CD1c-positive myeloid dendritic cell (primary cell): ENCODE measurements around the gene AADACL3.
"Not testable (repeated sequence)": the region's sequence is repeated elsewhere in the genome, so short reads cannot be mapped to it uniquely, and the experiment has no call there.

Source experiments
- DNase-seq: peaks from one replicate; pipeline ENCODE4 v3.0.0-alpha.2; 2016; ENCODE audit errors: extremely low spot score

AADACL3 gene

GRCh38 chr1:12714710-12715475, 1.0 kb upstream of the AADACL3 start:
- DNase-seq: no peak

GRCh38 chr1:12717301-12717838, 1.5 kb downstream of the AADACL3 start:
- DNase-seq: no peak

- no peak for DNase-seq
Measured at GRCh38 chr1:12722626-12723025, 6.7 kb downstream of the AADACL3 start.

DNA sequence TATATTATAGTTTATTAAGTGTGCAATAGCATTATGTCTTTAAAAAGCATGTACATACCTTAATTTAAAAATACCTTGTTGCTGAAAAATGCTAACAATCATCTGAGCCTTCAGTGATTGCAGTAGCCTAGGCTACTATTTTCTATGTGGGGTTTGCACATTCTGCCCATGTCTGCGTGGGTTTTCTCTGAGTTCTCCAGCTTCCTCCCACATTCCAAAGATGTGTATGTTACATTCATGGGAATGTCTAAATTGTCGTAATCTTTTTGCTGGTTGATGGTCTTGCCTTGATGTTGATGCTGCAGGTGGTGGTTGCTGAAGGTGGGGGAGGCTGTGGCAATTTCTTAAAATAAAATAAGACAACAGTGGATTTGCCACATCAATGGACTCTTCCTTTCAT, 12.5 kb downstream of the AADACL3 start:
- DNase-seq: no peak

DNA sequence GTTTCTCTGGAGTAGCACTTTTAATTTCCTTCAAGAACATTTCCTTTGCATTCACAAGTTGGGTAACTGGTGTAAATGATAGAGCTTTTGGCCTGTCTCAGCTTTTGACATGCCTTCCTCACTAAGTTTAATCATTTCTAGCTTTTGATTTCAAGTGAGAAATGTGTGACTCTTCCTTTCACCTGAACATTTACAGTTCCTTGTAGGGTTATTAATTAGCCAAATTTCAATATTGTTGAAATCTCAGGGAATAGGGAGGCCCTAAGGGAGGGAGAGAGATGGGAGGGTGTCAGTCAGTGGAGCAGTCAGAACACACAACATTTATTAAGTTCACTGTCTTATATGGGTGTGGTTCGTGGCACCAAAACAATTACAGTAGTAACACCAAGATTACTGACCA, 14.2 kb downstream of the AADACL3 start:
- no peak for DNase-seq

DNA sequence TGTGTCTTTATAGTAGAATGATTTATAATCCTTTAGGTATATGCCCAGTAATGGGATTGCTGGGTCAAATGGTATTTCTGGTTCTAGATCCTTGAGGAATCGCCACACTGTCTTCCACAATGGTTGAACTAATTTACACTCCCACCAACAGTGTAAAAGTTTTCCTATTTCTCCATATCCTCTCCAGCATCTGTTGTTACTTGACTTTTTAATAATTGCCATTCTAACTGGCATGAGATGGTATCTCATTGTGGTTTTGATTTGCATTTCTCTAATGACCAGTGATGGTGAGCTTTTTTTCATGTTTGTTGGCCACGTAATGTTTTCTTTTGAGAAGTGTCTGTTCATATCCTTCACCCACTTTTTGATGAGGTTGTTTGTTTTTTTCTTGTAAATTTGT, 15.2 kb downstream of the AADACL3 start:
- not testable (repeated sequence) for DNase-seq

GRCh38 chr1:12734651-12735050, 18.7 kb downstream of the AADACL3 start:
- no peak for DNase-seq

DNA sequence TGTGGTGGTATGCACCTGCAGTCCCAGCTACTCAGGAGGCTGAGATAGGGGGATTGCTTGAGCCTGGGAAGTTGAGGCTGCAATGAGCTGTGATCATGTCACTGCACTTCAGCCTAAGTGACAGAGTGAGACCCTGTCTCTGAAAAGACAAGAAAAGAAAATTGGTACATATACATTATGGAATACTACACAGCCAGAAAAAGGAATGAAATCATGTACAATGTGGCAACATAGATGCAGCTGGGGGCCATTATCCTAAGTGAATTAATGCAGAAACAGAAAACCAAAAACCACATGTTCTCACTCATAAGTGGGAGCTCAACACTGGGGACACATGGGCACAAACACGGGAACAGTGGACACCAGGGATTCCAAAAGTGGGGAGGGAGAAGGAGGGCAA, 23.0 kb downstream of the AADACL3 start:
- no peak for DNase-seq

- DNase-seq: no peak
Measured at GRCh38 chr1:12739613-12740012, 23.7 kb downstream of the AADACL3 start.

DNA sequence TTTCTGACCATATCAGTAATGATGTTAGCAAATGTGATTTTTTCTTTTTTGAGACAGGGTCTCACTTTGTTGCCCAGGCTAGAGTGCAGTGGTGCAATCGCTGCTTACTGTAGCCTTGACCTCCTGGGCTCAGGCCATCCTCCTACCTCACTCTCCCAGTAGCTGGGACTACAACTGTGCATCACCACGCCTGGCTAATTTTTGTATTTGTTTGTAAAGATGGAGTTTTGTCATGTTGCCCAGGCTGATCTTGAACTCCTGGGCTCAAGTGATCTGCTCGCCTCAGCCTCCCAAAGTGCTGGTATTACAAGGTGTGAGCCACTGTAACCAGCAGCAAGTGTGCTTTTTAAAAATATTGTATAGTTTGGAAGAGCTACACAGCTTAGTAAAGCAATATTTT, 26.0 kb downstream of the AADACL3 start:
- no peak for DNase-seq

DNA sequence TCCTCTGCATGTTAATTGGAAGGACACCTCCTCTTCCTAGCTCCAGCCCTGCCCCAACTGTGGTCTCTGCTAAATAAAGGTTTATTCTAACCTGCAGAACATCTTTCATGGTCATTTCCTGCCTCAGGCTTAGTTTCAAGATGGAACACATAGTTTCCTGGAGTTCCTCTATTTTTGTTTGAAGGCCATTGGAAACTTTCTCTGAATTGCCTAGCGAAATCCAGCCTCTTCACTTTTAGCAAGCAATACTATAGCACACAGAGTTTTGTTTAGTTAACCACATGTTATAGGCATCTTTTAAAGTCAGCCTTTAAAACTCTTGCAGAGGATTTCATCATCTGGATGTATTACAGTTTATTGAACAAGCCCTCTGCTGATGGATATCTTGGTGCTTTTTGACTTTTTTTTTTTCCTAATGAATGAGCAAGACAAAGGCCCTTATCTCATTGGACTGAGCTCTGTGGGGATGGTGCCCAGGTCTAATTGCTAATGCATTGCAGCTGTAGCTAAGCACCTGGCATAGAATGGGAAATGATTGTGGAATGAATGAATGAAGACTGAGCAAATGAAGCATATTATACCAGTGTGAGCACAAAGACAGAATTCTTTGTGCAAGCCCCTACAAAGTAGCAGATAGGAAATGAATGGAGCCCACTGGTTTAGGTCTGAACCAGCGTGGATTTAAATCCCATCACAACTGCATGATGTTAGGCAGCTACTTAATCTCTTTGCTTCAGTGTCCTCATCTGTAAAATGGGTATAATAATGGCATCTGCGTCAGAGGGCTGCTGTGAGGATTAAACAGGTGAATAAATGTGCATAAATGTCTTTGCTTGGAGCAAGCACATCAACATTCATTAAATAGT, 29.4 kb downstream of the AADACL3 start:
- DNase-seq: no peak

- no peak for DNase-seq
Measured at GRCh38 chr1:12745992-12746323, 30.0 kb downstream of the AADACL3 start, which contains the start of gene CFAP107. Gene CFAP107, plus strand, starts transcription at chr1:12746200. Its CDS starts 231 bp downstream, at chr1:12746431.

DNA sequence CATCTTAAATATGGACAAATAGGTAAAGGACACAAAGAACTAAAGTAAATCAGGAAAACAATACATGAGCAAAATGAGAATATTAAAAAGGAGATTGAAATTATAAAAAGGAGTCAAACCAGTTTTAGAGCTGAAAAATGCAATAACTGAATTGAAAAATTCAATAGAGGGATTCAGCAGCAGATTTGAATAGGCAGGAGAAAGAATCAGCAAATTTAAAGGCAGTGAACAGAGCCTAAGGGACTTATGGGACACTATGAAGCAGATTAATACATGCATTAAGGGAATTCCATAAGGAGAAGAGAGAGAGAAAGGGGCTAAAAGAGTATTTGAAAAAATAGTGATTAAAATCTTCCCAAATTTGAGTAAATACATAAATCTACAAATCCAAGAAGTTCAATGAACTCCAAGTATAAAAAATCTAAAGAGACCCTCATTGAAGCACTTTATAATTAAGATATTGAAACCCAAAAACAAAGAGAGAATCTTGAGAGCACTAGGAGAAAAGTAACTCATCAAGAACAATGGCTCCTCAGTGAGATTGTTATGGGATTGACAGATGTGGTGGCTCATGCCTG, 33.0 kb downstream of the AADACL3 start:
- no peak for DNase-seq

GRCh38 chr1:12754738-12755137, 38.8 kb downstream of the AADACL3 start:
- DNase-seq: no peak

DNA sequence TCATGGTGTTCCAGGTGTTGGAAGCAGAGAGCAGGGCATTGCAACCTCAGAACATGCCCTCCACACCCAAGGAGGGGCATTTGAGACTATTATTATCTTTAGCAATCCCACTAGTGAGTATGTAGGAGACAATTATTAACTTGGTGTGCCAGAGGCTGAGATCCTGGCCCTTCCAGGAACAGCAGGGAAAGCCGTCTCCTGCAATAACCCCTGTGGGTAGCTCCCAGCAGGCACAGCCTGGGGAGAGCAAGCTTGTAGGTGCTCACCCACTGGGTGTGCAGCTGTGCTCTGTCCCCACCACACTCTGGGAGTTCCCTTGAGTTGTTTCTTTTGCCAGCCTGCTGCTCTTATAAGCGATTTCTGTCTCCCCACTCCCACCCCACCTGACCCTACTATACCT, 40.4 kb downstream of the AADACL3 start:
- DNase-seq: no peak

DNA sequence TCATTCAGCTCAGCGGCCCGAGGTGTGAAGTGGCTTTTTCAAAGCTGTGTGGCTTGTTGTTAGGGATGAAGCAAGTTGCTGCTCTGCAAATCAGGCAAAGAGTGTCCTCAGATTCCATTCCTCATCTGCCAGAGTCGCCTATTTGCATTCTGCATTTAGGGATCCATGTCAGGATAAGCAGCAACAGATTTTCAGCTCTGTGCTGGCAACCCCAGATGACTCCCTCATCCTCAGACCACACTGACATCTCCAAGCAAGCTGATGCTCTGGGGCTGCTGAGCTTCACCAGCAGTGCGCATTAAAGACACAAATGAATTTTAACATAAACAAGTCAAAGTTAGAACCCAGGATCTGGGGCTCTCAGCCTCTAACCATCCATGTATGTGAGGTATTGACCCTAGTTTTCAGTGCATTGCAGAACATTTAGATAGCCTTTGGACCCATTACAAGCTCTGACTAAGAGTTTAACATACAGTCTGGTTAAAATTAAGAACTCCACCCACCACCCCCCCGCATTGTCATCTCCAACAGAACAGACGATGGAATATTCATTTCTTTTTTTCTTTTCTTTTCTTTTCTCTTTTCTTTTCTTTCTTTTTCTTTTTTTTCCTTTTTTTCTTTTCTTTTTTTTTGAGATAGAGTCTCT, 41.0 kb downstream of the AADACL3 start:
- DNase-seq: no peak

DNA sequence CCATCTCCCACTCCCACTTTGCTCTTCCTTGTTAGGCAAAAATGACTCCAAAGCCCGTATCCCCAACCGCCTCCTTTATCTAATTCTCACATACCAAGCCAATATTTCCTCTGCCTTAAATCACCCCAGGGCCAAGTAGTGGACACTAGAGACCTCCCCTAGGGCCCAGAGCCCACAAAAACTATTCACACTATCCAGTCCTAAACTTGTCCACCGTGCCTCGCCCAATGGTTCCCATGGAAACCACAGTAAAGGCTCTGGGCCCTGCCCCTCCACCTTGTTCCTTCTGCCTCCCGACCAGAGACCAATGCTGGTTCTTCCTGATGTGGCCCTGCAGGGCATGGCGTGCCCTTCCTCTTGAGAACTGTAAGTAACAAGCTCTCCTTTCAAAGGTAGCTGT, 41.9 kb downstream of the AADACL3 start:
- no peak for DNase-seq

DNA sequence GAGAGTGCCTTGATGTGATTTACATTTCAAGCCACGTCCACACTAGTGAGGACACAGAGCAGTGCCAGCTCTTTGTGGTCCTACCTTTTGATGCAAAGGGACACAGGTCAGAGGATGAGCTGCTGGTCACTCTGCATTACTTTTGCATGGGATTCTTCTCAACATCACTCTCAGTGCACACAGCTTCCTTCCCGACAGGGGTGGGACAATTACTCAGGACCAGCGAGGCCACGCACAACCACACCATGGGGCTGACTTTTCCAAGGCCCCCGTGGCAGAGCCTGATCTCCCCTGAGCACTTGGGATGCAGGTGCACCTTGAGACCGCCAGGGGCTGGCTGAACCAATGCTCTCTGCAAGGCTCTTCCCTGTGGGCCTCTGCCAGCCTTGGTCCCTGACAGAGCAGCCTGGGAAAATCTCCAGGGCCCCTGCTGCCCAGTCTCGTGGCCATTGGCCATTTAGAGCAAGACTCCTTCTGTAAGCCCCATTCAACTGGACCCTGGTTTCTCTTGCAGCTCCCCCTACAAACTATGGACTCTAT, 44.4 kb downstream of the AADACL3 start:
- DNase-seq: no peak

DNA sequence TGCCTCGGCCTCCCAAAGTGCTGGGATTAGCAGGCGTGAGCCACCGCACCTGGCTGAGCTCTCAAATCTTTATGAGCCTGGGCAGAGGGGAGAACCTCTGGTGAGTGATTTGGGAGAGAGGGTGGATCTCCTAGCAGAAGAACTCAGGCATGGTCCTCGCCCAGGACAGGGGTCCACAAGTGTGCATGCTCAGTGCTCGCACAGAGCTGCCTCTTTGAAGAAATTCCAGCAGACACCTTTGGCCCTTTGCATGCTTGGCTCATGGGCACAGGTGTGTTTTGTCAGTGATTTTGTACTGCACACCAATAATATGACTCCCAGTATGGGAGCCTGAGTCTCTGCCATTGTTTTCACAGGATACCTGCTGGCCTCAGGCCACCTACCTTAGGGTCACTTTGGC, 45.9 kb downstream of the AADACL3 start:
- no peak for DNase-seq

DNA sequence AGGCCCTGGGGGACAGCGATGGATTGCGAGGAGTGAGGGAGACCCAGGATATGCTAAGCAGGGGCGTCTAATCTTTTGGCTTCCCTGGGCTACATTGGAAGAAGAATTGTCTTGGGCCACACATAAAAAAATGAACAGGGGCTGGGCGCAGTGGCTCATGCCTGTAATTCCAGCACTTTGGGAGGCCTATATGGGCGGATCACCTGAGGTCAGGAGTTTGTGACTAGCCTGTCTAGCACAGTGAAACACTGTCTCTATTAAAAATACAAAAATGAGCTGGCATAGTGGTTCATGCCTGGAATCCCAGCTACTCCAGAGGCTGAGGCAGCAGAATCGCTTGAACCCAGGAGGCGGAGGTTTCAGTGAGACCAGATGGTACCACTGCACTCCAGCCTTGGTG, 46.9 kb downstream of the AADACL3 start:
- no peak for DNase-seq

- DNase-seq: no peak
Measured at GRCh38 chr1:12763479-12763878, 47.6 kb downstream of the AADACL3 start.

DNA sequence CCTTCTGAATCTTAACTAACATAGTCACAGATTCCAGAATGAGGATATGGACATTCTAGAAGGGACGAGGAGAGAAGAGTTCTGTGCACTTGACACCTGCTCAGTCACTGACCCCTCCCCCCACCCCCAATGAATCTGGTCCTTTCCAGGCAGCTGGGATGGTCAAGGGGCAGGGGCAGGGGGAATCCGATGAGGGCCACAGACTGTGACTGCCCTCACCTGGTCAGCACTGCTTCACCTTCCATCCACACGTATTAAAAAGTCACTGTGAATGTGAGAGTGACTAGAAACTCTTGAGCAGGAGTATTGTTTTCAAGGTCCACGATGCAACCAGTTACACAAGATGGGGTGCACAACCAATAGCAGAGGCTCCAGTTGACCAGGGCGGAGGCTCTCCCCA, 48.1 kb downstream of the AADACL3 start:
- no peak for DNase-seq
